GM13977 (cell line): ENCODE results near the gene ZNF536.
"Not testable (repeated sequence)": the region's sequence is repeated elsewhere in the genome, so short reads cannot be mapped to it uniquely, and the experiment has no call there.

ENCODE experiments used
- DNase-seq: peaks from one replicate; pipeline ENCODE4 v3.0.0; 2012; ENCODE audit warnings: low spot score
- in situ Hi-C: fragments of 300-500 bp; cut with MboI; formaldehyde crosslinking; loops from one replicate; pipeline ENCODE4 v1.12.0; 2022; ENCODE audit warnings: low sequenced_read_pairs, low pct_unique_long_range_greater_than_20kb, mixed read lengths, inconsistent platforms; ENCODE audit not compliant: unreplicated experiment
- TF ChIP-seq, protein P1 (sequence below): IDR thresholded peaks from 2 replicates; pipeline ENCODE4 v1.5.1; 2012; ENCODE audit warnings: mild to moderate bottlenecking, control low read depth; ENCODE audit not compliant: insufficient read depth; ENCODE audit errors: extremely low read depth, missing control alignments

ZNF536 gene

DNA sequence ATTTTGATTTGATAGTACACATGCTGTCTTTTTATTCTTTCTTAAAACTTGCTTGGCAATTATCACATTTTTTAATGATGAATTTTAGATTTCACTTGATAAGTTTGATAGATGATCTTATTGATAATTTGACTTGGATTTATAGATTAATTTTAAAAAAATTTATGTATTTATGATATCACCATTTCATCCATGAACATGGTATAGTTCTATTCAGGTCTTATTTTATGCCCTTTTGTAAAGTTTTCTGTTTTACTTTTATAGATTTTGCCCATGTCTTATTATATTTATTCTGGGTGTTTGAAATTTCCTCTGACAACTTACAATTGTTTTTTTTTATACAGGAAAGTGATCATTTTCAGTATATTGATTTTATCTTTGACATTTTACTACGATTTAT is 39.5 kb downstream of the ZNF536 start:
- TF ChIP-seq, protein P1, sequence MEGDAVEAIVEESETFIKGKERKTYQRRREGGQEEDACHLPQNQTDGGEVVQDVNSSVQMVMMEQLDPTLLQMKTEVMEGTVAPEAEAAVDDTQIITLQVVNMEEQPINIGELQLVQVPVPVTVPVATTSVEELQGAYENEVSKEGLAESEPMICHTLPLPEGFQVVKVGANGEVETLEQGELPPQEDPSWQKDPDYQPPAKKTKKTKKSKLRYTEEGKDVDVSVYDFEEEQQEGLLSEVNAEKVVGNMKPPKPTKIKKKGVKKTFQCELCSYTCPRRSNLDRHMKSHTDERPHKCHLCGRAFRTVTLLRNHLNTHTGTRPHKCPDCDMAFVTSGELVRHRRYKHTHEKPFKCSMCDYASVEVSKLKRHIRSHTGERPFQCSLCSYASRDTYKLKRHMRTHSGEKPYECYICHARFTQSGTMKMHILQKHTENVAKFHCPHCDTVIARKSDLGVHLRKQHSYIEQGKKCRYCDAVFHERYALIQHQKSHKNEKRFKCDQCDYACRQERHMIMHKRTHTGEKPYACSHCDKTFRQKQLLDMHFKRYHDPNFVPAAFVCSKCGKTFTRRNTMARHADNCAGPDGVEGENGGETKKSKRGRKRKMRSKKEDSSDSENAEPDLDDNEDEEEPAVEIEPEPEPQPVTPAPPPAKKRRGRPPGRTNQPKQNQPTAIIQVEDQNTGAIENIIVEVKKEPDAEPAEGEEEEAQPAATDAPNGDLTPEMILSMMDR, result no peak
- no peak for DNase-seq
- in situ Hi-C loops, result no loop called here

DNA sequence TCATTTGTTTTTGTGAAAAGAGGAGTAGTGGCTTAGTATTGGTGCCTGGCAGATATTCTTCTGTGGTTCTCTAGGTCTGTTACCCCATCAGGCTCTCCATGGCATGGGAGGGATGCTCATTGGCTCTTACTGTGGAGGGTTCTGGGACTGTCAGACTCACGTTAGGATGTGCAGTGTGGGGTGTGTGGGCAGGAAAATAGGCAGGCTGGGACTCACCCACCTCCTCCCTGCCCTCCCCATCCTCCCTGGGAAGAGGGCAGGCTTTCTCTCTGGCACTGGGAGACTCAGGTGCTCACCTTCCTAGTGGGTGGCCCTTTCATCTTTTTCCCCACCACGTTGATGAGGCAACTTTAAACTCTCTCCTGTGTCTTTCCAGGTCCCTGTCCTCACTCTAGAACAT is 44.2 kb downstream of the ZNF536 start:
- in situ Hi-C loops, result no loop called here
- DNase-seq, result no peak
- TF ChIP-seq, protein P1, result no peak

DNA sequence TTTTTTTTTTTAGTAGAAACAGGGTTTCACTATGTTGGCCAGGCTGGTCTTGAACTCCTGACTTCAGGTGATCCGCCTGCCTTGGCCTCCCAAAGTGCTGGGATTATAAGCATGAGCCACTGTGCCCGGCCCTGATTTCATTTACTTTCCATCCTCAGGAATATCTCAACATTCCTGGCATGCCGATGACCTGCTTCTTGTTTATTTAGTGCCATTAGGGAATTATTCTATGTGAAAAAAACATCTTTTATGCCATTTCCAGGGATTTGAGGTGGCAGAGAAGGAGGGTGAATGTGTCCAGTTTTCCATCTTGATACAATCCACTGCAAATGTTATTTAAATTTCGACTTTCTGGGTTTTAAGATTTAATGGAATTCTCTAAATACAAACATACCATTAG is 45.0 kb downstream of the ZNF536 start:
- DNase-seq, in situ Hi-C loops: not testable (repeated sequence)

DNA sequence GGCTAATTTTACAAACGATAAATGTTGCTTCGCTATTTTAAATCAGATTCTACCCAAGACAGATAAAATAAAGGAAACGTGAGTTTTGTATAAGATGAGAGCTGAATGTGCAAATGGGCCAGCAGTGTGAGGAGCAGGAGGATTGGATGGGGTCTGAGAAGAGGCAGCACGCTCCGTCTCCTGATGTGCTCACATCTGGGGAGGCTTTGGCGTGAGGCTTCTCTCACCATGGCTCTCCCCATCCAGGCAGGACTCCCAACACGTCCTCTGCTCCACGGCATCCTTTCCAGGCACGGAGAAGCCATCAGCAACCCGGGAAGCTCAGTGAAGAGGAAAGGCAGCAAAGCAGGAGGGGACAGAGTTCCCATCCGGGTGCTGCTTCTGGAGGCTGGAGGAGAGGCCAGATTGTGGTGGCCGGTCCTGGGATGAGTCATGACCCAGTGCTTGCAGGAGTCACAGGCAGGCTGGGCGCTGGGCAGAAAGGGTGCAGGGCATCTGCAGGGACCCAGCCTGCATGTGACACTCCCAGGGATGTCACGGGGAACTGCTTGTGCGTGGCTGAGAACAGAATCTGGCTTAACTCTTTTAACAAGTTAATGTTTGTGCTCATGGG is 47.5 kb downstream of the ZNF536 start:
- no peak for DNase-seq
- TF ChIP-seq, protein P1, result no peak
- in situ Hi-C loops, result no loop called here

DNA sequence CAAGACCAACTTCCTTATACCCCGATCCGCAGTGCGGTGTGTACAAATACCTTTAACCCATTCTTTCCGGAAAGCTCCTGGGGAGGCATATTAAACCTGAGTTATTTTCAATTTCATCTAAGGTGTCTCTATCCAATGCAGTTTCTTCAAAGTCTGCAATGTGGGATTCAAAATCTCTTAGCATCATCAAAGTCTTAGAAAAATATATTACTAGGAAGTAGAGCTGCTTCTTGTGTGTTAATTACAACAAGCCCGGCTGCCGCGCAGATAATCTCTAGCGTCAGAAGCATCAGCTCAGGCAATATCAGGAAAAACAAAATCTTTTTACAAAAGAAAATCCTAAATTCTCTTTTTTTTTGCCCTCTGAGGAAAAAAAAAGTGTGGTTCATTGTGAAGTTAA is 48.1 kb downstream of the ZNF536 start:
- TF ChIP-seq, protein P1, result no peak
- in situ Hi-C loops, result no loop called here
- no peak for DNase-seq

DNA sequence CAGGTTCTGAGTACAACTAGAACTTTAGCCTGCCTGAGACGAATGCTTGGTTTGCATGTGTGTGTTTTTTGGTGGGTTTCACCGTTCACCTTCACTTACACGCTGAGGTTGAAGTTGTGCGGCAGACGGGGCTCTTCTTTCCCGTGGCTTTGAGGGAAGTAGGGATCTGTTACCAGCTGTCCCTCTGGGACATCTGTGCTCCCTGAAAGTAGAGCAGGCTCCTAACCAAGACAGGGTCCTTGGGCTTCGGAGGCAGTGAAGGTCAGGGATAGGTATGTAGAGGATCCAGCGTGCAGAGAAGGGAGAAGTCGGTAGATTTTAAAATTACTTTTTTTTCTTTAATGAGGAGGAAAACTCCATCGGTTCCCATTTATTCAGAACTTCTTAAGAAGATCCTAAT is 48.7 kb downstream of the ZNF536 start:
- TF ChIP-seq, protein P1, result no peak
- in situ Hi-C loops, result no loop called here
- DNase-seq, result no peak

DNA sequence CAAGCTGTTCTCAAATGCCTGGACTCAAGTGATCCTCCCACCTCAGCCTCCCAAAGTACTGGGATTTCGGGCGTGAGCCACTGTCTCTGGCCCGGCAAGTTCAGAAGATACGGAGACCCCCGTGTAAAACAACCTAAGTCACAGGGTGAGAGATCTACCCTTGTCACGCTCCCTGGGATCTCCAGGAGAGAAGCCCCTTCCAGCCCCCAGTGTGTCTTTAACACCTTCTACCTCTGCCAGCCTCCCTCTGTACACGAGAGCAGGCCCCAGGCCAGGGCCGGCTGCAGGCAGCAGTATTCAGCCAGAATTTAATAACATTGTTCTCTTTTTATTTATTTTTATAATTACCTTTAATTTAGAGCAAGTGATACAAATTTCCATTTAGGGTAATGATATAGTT is 49.4 kb downstream of the ZNF536 start:
- in situ Hi-C loops, result no loop called here
- DNase-seq, result no peak
- TF ChIP-seq, protein P1, result no peak
